Heart right ventricle (tissue), 16 donors: ENCODE results near the gene PEX6. TPM values are rescaled to one million over a fixed set of nuclear protein-coding genes. Genes with fewer than 3 reads are reported as not detected.

Experiments used
- ATAC-seq, 8 donors: fragments of 200-7000 bp; cut with Tn5 transposase; one replicate each; pipeline ENCODE4 v1.9.1; 2020; ENCODE audit warnings: mild to moderate bottlenecking in 8 of 8, moderate library complexity in 8 of 8, moderate number of reproducible peaks in 1 of 8
- DNase-seq, 2 donors: peaks; one replicate each; pipeline ENCODE4 v3.0.0-alpha.2; 2020
- H3K27ac ChIP-seq, 10 donors: fragments of 200-600 bp; sonication (generic) in 2 of 10; one replicate each; pipeline versions ENCODE4 v1.5.0 to v1.8.0; 2020 to 2022; ENCODE audit warnings: mild to moderate bottlenecking in 3 of 10
- H3K27me3 ChIP-seq, 7 donors: fragments of 200-600 bp; one replicate each; pipeline ENCODE4 v1.8.0; 2021 to 2022; ENCODE audit warnings: mild to moderate bottlenecking in 2 of 7
- H3K36me3 ChIP-seq, 9 donors: fragments of 200-600 bp; sonication (generic) in 1 of 9; one replicate each; pipeline versions ENCODE4 v1.5.0 to v1.8.0; 2020 to 2022; ENCODE audit warnings: mild to moderate bottlenecking in 2 of 9
- H3K4me1 ChIP-seq, 9 donors: fragments of 200-600 bp; sonication (generic) in 1 of 9; one replicate each; pipeline versions ENCODE4 v1.5.0 to v1.8.0; 2020 to 2022; ENCODE audit warnings: mild to moderate bottlenecking in 4 of 9
- H3K4me3 ChIP-seq, 10 donors: fragments of 200-600 bp; sonication (generic) in 2 of 10; one replicate each; pipeline versions ENCODE4 v1.5.0 to v1.8.0; 2020 to 2022; ENCODE audit warnings: mild to moderate bottlenecking in 7 of 10, moderate library complexity in 2 of 10
- H3K9me3 ChIP-seq, 11 donors: fragments of 200-600 bp in 10 of 11; sonication (generic) in 2 of 11; one replicate each; pipeline versions ENCODE4 v1.5.0 to v1.8.0; 2013 to 2022; ENCODE audit warnings: mild to moderate bottlenecking in 2 of 11, control low read depth in 1 of 11, moderate library complexity in 1 of 11
- CTCF ChIP-seq, 9 donors: fragments of 200-600 bp; sonication (generic) in 2 of 9; IDR thresholded peaks; one replicate each; pipeline versions ENCODE4 v1.5.0 to v1.8.0; 2021 to 2022; ENCODE audit warnings: antibody characterized with exemption in 9 of 9, mild to moderate bottlenecking in 5 of 9, moderate library complexity in 1 of 9
- WGBS, 2 donors: extraction: QIAGEN DNeasy Blood & Tissue Kit; methylation state at CpG; one replicate each; pipeline ENCODE4 v1.1.7; 2013; ENCODE audit warnings: inconsistent platforms in 1 of 2; 5-methylcytosine and 5-hydroxymethylcytosine counted together
- intact Hi-C, 10 donors: fragments of 100-400 bp; cut with DNase I; formaldehyde crosslinking; loops; one replicate each; pipeline versions ENCODE4 v1.11.1 to v1.14.2; 2022
- polyA plus RNA-seq, 2 donors: library from polyadenylated mRNA; stranded (reverse); fragments of 200-250 nt; gene quantifications; one replicate each; pipeline ENCODE4 v1.2.3, GENCODE V29; 2013
- total RNA-seq, 10 donors: library from RNA; stranded (reverse); fragmentation: NEBNext Ultra II Directional in 3 of 10; extraction: Animal tissue kit (Norgen Biotek cat#: 25700) in 3 of 10; gene quantifications; one replicate each; pipeline versions ENCODE4 v1.2.1 to v1.2.4, GENCODE V29; 2021 to 2023
- donor health status: Arrhythmogenic right ventricular cardiomyopathy.
- donor health status: ischemic (EF 13 %, LVEDD 7.1; RV severe dilation, severe dysfunction).
- donor health status: healthy with polysubstance abuse.
- donor health status: DM: no; HTN: yes; CAD: no.
- donor health status: DM: no; HTN: no; CAD: no.
- donor health status: ischemic (EF 25% LVEDD 6.9; RV normal size, moderate dysfunction).
- donor health status: ischemic (EF 25% LVEDD 5.7; RV mildly dilated, moderate dysfunction).
- donor health status: healthy.
- donor health status: DM: yes; HTN: yes; CAD: no.
- donor health status: Ischemic cardiomyopathy.
- donor health status: ischemic (EF 35%, LVEDD 5.7; RV mildly dilated, moderate dysfunction).
- donor health status: nonischemic (EF 11% LVEDD 7.7; RV severe dilation, severe dysfunction).
- donor health status: DM: yes; HTN: yes; CAD: no.
- donor health status: PGD.
- donor health status: ischemic (EF 29% LVEDD 5.4; RV normal size, mild dysfunction).
- donor health status: nonischemic (EF 23%, LVEDD 6.1; RV moderate dilation, normal function).

Gene PEX6
- total and polyA plus RNA-seq, 12 donors, result 9.1 to 32.6 (median 16.6) TPM

GRCh38 chr6:42916288-42916687 is 62.7 kb downstream of the PEX6 start:
- Histone ChIP-seq H3K4me3 (no peak overlapping the region), H3K9me3 (no peaks in the 10 kb centered on the region), H3K36me3 (no peaks in the 10 kb centered on the region), H3K27ac (no peak overlapping the region), H3K4me1 (peaks cover 0 to 6% (median 6%) of the 10 kb centered on the region in 9 donors), H3K27me3 (peaks cover 0 to 31% (median 15%) of the 10 kb centered on the region in 7 donors)
- intact Hi-C loops, result loop anchor here in 1 of 10 donors (10.0 kb wide), 1 partner anchor 89 kb away; no protein-coding TSS in a partner anchor
- no peak for TF ChIP-seq CTCF (IDR thresholded peaks at IDR 0.05)
- 85 to 90% methylated on average over 1 of the region's 1 CpG for WGBS, 2 donors
- DNase-seq (no peak), ATAC-seq (peak in 1 of 8 donors; percentile 53)

- intact Hi-C loops, result loop anchor here in 1 of 10 donors (10.0 kb wide), 1 partner anchor 89 kb away; no protein-coding TSS in a partner anchor
These were observed 63.2 kb downstream of the PEX6 start, which contains the start of gene PTCRA for GRCh38 chr6:42915732-42916131. TSS of gene PTCRA (plus strand) at chr6:42916053. CDS start at chr6:42916070, 17 bp downstream.

GRCh38 chr6:42914546-42914945 is 64.4 kb downstream of the PEX6 start:
- H3K4me1 ChIP-seq, result peaks cover 0 to 8% (median 7%) of the 10 kb centered on the region in 9 donors
- no peaks in the 10 kb centered on the region for H3K36me3 ChIP-seq
- intact Hi-C loops, result loop anchor here in 1 of 10 donors (10.0 kb wide), 1 partner anchor 90 kb away; no protein-coding TSS in a partner anchor
- H3K4me3 ChIP-seq, result no peak overlapping the region
- H3K27ac ChIP-seq, result no peak overlapping the region
- WGBS, 2 donors, result 80 to 81% methylated on average over 4 of the region's 4 CpGs
- peaks cover 0 to 31% (median 19%) of the 10 kb centered on the region in 7 donors for H3K27me3 ChIP-seq
- ATAC-seq, result no peak
- DNase-seq, result no peak
- no peaks in the 10 kb centered on the region for H3K9me3 ChIP-seq
- TF ChIP-seq CTCF (IDR thresholded peaks at IDR 0.05), result no peak

More at GRCh38 chr6:42915732-42916131, 63.2 kb downstream of the PEX6 start, which contains the start of gene PTCRA:
- H3K4me3 ChIP-seq, result no peak within 1 kb of the TSS
- H3K36me3 ChIP-seq, result no peaks in the 10 kb centered on the region
- H3K27ac ChIP-seq, result no peak within 1 kb of the TSS
- ATAC-seq (peak in 1 of 8 donors; percentile 34), DNase-seq (no peak)
- 81 to 87% methylated on average over 10 of the region's 10 CpGs for WGBS, 2 donors
- H3K4me1 ChIP-seq, result peaks cover 0 to 8% (median 7%) of the 10 kb centered on the region in 9 donors
- no peak for TF ChIP-seq CTCF (IDR thresholded peaks at IDR 0.05)
- peaks cover 0 to 31% (median 19%) of the 10 kb centered on the region in 7 donors for H3K27me3 ChIP-seq
- no peaks in the 10 kb centered on the region for H3K9me3 ChIP-seq

Other genes starting within 250 kb of the PEX6 start
- 10 to 100 TPM in 9 of 10 donors, 1 to 10 TPM in 1; 9.8 to 16.1 (median 13.3) TPM for gene TBCC, start 233.1 kb downstream of the PEX6 start, total RNA-seq
- 10 to 100 TPM; 17.1 to 22.4 TPM for gene TBCC, start 233.1 kb downstream of the PEX6 start, polyA plus RNA-seq
- 10 to 100 TPM; 10.7 to 15.7 (median 13.8) TPM for gene BICRAL, start 197.1 kb downstream of the PEX6 start, total RNA-seq
- gene BICRAL, start 197.1 kb downstream of the PEX6 start, polyA plus RNA-seq, result 1 to 10 TPM; 2.7 to 3.5 TPM
- 10 to 100 TPM; 39.2 to 52.5 (median 44.7) TPM for gene RPL7L1, start 99.6 kb downstream of the PEX6 start, total RNA-seq
- 10 to 100 TPM; 23.7 to 45.9 TPM for gene RPL7L1, start 99.6 kb downstream of the PEX6 start, polyA plus RNA-seq
- gene PTCRA, start 63.1 kb downstream of the PEX6 start, total RNA-seq, result not detected
- under 1 TPM in 1 of 2 donors, not detected in 1; 0.09 TPM for gene PTCRA, start 63.1 kb downstream of the PEX6 start, polyA plus RNA-seq
- gene CNPY3, start 49.7 kb downstream of the PEX6 start, total RNA-seq, result 10 to 100 TPM; 10.4 to 37.1 (median 15.9) TPM
- gene CNPY3, start 49.7 kb downstream of the PEX6 start, polyA plus RNA-seq, result 10 to 100 TPM; 15.4 to 40.4 TPM
- gene GNMT, start 18.4 kb downstream of the PEX6 start, total RNA-seq, result 10 to 100 TPM in 1 of 10 donors, 1 to 10 TPM in 2, under 1 TPM in 7; 0.26 to 10.9 (median 0.71) TPM
- 1 to 10 TPM; 2.6 to 6.8 TPM for gene GNMT, start 18.4 kb downstream of the PEX6 start, polyA plus RNA-seq
- 10 to 100 TPM; 28.4 to 47.1 (median 31.8) TPM for gene PPP2R5D, start 5.4 kb upstream of the PEX6 start, total RNA-seq
- 10 to 100 TPM; 23.9 to 35.7 TPM for gene PPP2R5D, start 5.4 kb upstream of the PEX6 start, polyA plus RNA-seq
- 10 to 100 TPM; 22.9 to 38.7 (median 28.3) TPM for gene MEA1, start 34.8 kb upstream of the PEX6 start, total RNA-seq
- 10 to 100 TPM; 51.9 to 74.3 TPM for gene MEA1, start 34.8 kb upstream of the PEX6 start, polyA plus RNA-seq
- gene KLHDC3, start 35.1 kb upstream of the PEX6 start, total RNA-seq, result 100 to 1,000 TPM in 4 of 10 donors, 10 to 100 TPM in 6; 78.2 to 165 (median 92.0) TPM
- 100 to 1,000 TPM in 1 of 2 donors, 10 to 100 TPM in 1; 80.2 to 160 TPM for gene KLHDC3, start 35.1 kb upstream of the PEX6 start, polyA plus RNA-seq
- gene RRP36, start 42.4 kb upstream of the PEX6 start, total RNA-seq, result 10 to 100 TPM; 21.4 to 35.3 (median 25.6) TPM
- 10 to 100 TPM; 19.4 to 43.6 TPM for gene RRP36, start 42.4 kb upstream of the PEX6 start, polyA plus RNA-seq
- 10 to 100 TPM in 2 of 10 donors, 1 to 10 TPM in 8; 7.1 to 11.2 (median 8.6) TPM for gene CUL7, start 74.7 kb upstream of the PEX6 start, total RNA-seq
- 1 to 10 TPM; 4.2 to 5.6 TPM for gene CUL7, start 74.7 kb upstream of the PEX6 start, polyA plus RNA-seq
- gene MRPL2, start 80.3 kb upstream of the PEX6 start, total RNA-seq, result 100 to 1,000 TPM in 3 of 10 donors, 10 to 100 TPM in 7; 76.0 to 139 (median 93.5) TPM
- gene MRPL2, start 80.3 kb upstream of the PEX6 start, polyA plus RNA-seq, result 100 to 1,000 TPM; 141 to 165 TPM
- gene KLC4, start 80.5 kb upstream of the PEX6 start, total RNA-seq, result 10 to 100 TPM; 26.3 to 34.2 (median 28.3) TPM
- gene KLC4, start 80.5 kb upstream of the PEX6 start, polyA plus RNA-seq, result 10 to 100 TPM; 17.9 to 43.7 TPM
- 1 to 10 TPM; 1.0 to 5.9 (median 2.2) TPM for gene PTK7, start 97.1 kb upstream of the PEX6 start, total RNA-seq
- 1 to 10 TPM in 1 of 2 donors, under 1 TPM in 1; 0.80 to 6.3 TPM for gene PTK7, start 97.1 kb upstream of the PEX6 start, polyA plus RNA-seq
- gene SRF, start 192.1 kb upstream of the PEX6 start, total RNA-seq, result 10 to 100 TPM; 52.0 to 94.3 (median 70.1) TPM
- 10 to 100 TPM; 30.5 to 54.6 TPM for gene SRF, start 192.1 kb upstream of the PEX6 start, polyA plus RNA-seq
- 10 to 100 TPM in 8 of 10 donors, 1 to 10 TPM in 2; 7.8 to 17.1 (median 13.4) TPM for gene CUL9, start 203.0 kb upstream of the PEX6 start, total RNA-seq
- 10 to 100 TPM in 1 of 2 donors, 1 to 10 TPM in 1; 9.0 to 32.0 TPM for gene CUL9, start 203.0 kb upstream of the PEX6 start, polyA plus RNA-seq